Esophagus muscularis mucosa (tissue), 4 donors: ENCODE measurements around the gene PTCD3. TPM values are rescaled to one million over a fixed set of nuclear protein-coding genes. Genes with fewer than 3 reads are reported as not detected.

Experiments used
- DNase-seq: peaks from one replicate; pipeline ENCODE4 v3.0.0-alpha.2; 2017; ENCODE audit errors: extremely low spot score
- H3K27ac ChIP-seq, 4 donors: fragments of 200-600 bp; sonication (generic); replicated peaks in 1 of 4; 1 replicate in 3 of 4; 2 replicates in 1 of 4; pipeline ENCODE4 v1.5.1; 2016 to 2019; ENCODE audit warnings: mild to moderate bottlenecking in 1 of 4
- H3K27me3 ChIP-seq, 4 donors: fragments of 200-600 bp; sonication (generic); one replicate each; pipeline versions ENCODE4 v1.5.1 to v1.6.0; 2016 to 2019
- H3K36me3 ChIP-seq, 4 donors: fragments of 200-600 bp; sonication (generic); one replicate each; pipeline ENCODE4 v1.5.1; 2016 to 2019
- H3K4me1 ChIP-seq, 4 donors: fragments of 200-600 bp; sonication (generic); one replicate each; pipeline ENCODE4 v1.5.1; 2016 to 2019
- H3K4me3 ChIP-seq, 4 donors: fragments of 200-600 bp; sonication (generic); 1 replicate in 2 of 4; 2 replicates in 2 of 4; pipeline ENCODE4 v1.5.1; 2016 to 2019; ENCODE audit warnings: mild to moderate bottlenecking in 4 of 4, moderate library complexity in 1 of 4
- H3K9me3 ChIP-seq, 4 donors: fragments of 200-600 bp; sonication (generic); 1 replicate in 3 of 4; 2 replicates in 1 of 4; pipeline ENCODE4 v1.5.1; 2016 to 2019
- CTCF ChIP-seq, 3 experiments: fragments of 200-600 bp in 2 of 3; fragments of 450-650 bp in 1 of 3; sonication (generic) in 2 of 3; IDR thresholded peaks; one replicate each; pipeline ENCODE4 v1.5.1; 2017 to 2019; ENCODE audit warnings: antibody characterized with exemption in 3 of 3, mild to moderate bottlenecking in 2 of 3, moderate library complexity in 1 of 3
- EP300 ChIP-seq: sonication (generic); formaldehyde crosslinking; IDR thresholded peaks from one replicate; pipeline ENCODE4 v1.6.1; 2017; ENCODE audit warnings: antibody characterized with exemption
- POLR2A ChIP-seq: fragments of 450-650 bp; IDR thresholded peaks from one replicate; pipeline ENCODE4 v1.6.1; 2017; ENCODE audit warnings: antibody characterized with exemption, moderate library complexity, mild to moderate bottlenecking, low read depth
- POLR2AphosphoS5 ChIP-seq, 2 donors: sonication (generic); formaldehyde crosslinking; IDR thresholded peaks; one replicate each; pipeline ENCODE4 v1.6.1; 2017; ENCODE audit warnings: antibody characterized with exemption in 2 of 2
- WGBS: methylation state at CpG from one replicate; pipeline ENCODE4 v1.1.5; 2018; 5-methylcytosine and 5-hydroxymethylcytosine counted together
- intact Hi-C: fragments of 100-400 bp; cut with DNase I; formaldehyde crosslinking; loops from one replicate; pipeline ENCODE4 v1.15.1; 2023
- total RNA-seq, 4 donors: library from RNA; depleted of rRNA; stranded (reverse); fragments of >200 nt; gene quantifications; one replicate each; pipeline versions ENCODE4 v1.1.0 to v1.2.1, GENCODE V29; 2016

Gene PTCD3
- total RNA-seq, 4 donors from 2014 or later: 40.4 to 65.1 (median 45.5) TPM

- H3K4me1 ChIP-seq: no peaks in the 10 kb centered on the region
- H3K9me3 ChIP-seq: no peaks in the 10 kb centered on the region
- H3K4me3 ChIP-seq: no peak overlapping the region
- DNase-seq: no peak
- TF ChIP-seq POLR2AphosphoS5 (IDR thresholded peaks at IDR 0.05) (no peak), EP300 (no peak), CTCF (IDR thresholded peaks at IDR 0.05) (no peak)
- no peaks in the 10 kb centered on the region for H3K27me3 ChIP-seq
- peaks cover 61 to 98% (median 93%) of the 10 kb centered on the region in 4 donors for H3K36me3 ChIP-seq
- WGBS: 84% methylated on average over 6 of the region's 6 CpGs
- no peak overlapping the region for H3K27ac ChIP-seq
- intact Hi-C loops: no loop called here
Measured at GRCh38 chr2:86160156-86160952, 54.3 kb downstream of the PTCD3 start.

- Histone ChIP-seq H3K27me3 (no peaks in the 10 kb centered on the region), H3K4me3 (no peak overlapping the region), H3K9me3 (no peaks in the 10 kb centered on the region), H3K36me3 (peaks cover 53 to 79% (median 77%) of the 10 kb centered on the region in 4 donors), H3K4me1 (peaks cover 6 to 11% (median 9%) of the 10 kb centered on the region in 4 donors), H3K27ac (no peak overlapping the region)
- no peak for DNase-seq
- TF ChIP-seq CTCF (IDR thresholded peaks at IDR 0.05) (no peak), POLR2AphosphoS5 (IDR thresholded peaks at IDR 0.05) (no peak), POLR2A (no peak), EP300 (no peak)
- intact Hi-C loops: no loop called here
- 95% methylated on average over 4 of the region's 4 CpGs for WGBS
Measured at GRCh38 chr2:86170449-86170848, 64.4 kb downstream of the PTCD3 start.

GRCh38 chr2:86171295-86171694 is 65.3 kb downstream of the PTCD3 start:
- no peak overlapping the region for H3K27ac ChIP-seq
- TF ChIP-seq CTCF (IDR thresholded peaks at IDR 0.05) (no peak), POLR2AphosphoS5 (IDR thresholded peaks at IDR 0.05) (no peak), POLR2A (no peak), EP300 (no peak)
- H3K27me3 ChIP-seq: no peaks in the 10 kb centered on the region
- 92% methylated on average over 3 of the region's 3 CpGs for WGBS
- H3K4me3 ChIP-seq: no peak overlapping the region
- no peaks in the 10 kb centered on the region for H3K9me3 ChIP-seq
- peaks cover 44 to 78% (median 72%) of the 10 kb centered on the region in 4 donors for H3K36me3 ChIP-seq
- no peak for DNase-seq
- H3K4me1 ChIP-seq: peaks cover 6 to 17% (median 9%) of the 10 kb centered on the region in 4 donors
- intact Hi-C loops: no loop called here

- no peaks in the 10 kb centered on the region for H3K27me3 ChIP-seq
- H3K4me3 ChIP-seq: no peak overlapping the region
- DNase-seq: no peak
- no peaks in the 10 kb centered on the region for H3K9me3 ChIP-seq
- peaks cover 6 to 21% (median 9%) of the 10 kb centered on the region in 4 donors for H3K4me1 ChIP-seq
- intact Hi-C loops: no loop called here
- 13% methylated on average over 2 of the region's 2 CpGs for WGBS
- H3K27ac ChIP-seq: no peak overlapping the region
- peaks cover 53 to 82% (median 69%) of the 10 kb centered on the region in 4 donors for H3K36me3 ChIP-seq
- TF ChIP-seq POLR2AphosphoS5 (IDR thresholded peaks at IDR 0.05) (no peak), POLR2A (no peak), CTCF (IDR thresholded peaks at IDR 0.05) (no peak), EP300 (no peak)
Measured at GRCh38 chr2:86172610-86173009, 66.6 kb downstream of the PTCD3 start.
